RWPE2 (cell line): ENCODE results near the gene ANKRD16.
"Not testable (repeated sequence)": the region's sequence is repeated elsewhere in the genome, so short reads cannot be mapped to it uniquely, and the experiment has no call there.

Experiments
- ATAC-seq: fragments of 200-7000 bp; cut with Tn5 transposase; 3 replicates; pipeline ENCODE4 v1.9.1; 2021; ENCODE audit warnings: low read depth
- DNase-seq: peaks from one replicate; pipeline ENCODE4 v3.0.0-alpha.2; 2020; ENCODE audit warnings: low spot score
- H3K27ac ChIP-seq: fragments of 450-650 bp; 2 replicates; pipeline ENCODE4 v1.5.1; 2017; ENCODE audit warnings: mild to moderate bottlenecking; ENCODE audit not compliant: poor library complexity, severe bottlenecking
- H3K27me3 ChIP-seq: fragments of 250-450 bp; sonication (Bioruptor Pico); 2 replicates; pipeline ENCODE4 v1.5.1; 2021; ENCODE audit warnings: mild to moderate bottlenecking, moderate library complexity; ENCODE audit not compliant: insufficient read depth, poor library complexity, severe bottlenecking
- H3K36me3 ChIP-seq: fragments of 250-450 bp; sonication (Bioruptor Pico); 2 replicates; pipeline ENCODE4 v1.5.1; 2020; ENCODE audit warnings: low read depth, mild to moderate bottlenecking, moderate library complexity
- H3K4me1 ChIP-seq: fragments of 250-450 bp; sonication (Bioruptor Pico); 2 replicates; pipeline ENCODE4 v1.5.1; 2021; ENCODE audit warnings: mild to moderate bottlenecking, moderate library complexity; ENCODE audit not compliant: insufficient read depth, poor library complexity, severe bottlenecking
- H3K4me3 ChIP-seq: fragments of 250-450 bp; sonication (Bioruptor Pico); 2 replicates; pipeline ENCODE4 v1.5.1; 2021; ENCODE audit warnings: mild to moderate bottlenecking, moderate library complexity; ENCODE audit not compliant: severe bottlenecking
- H3K9me3 ChIP-seq: fragments of 250-450 bp; sonication (Bioruptor Pico); 2 replicates; pipeline ENCODE4 v1.5.1; 2021; ENCODE audit warnings: mild to moderate bottlenecking, moderate library complexity; ENCODE audit not compliant: severe bottlenecking
- CTCF ChIP-seq: fragments of 450-650 bp; IDR thresholded peaks from one replicate; pipeline ENCODE4 v1.5.1; 2017; ENCODE audit warnings: mild to moderate bottlenecking, moderate library complexity; ENCODE audit not compliant: poor library complexity, severe bottlenecking

The ANKRD16 gene

GRCh38 chr10:5827841-5828240 is 61.9 kb downstream of the ANKRD16 start:
- no peaks in the 10 kb centered on the region for H3K27me3 ChIP-seq
- ATAC-seq (no peak), DNase-seq (no peak)
- no peak for TF ChIP-seq CTCF
- H3K4me1 ChIP-seq = no peaks in the 10 kb centered on the region
- H3K9me3 ChIP-seq = no peaks in the 10 kb centered on the region
- H3K4me3 ChIP-seq = no peak overlapping the region
- no peak overlapping the region for H3K27ac ChIP-seq
- H3K36me3 ChIP-seq = no peaks in the 10 kb centered on the region

GRCh38 chr10:5826511-5826910 is 63.2 kb downstream of the ANKRD16 start:
- H3K27me3 ChIP-seq, DNase-seq, ATAC-seq, H3K4me1 ChIP-seq, H3K9me3 ChIP-seq, H3K36me3 ChIP-seq, H3K27ac ChIP-seq, H3K4me3 ChIP-seq: not testable (repeated sequence)

- DNase-seq = no peak
- Histone ChIP-seq H3K36me3 (no peaks in the 10 kb centered on the region), H3K9me3 (no peaks in the 10 kb centered on the region), H3K4me3 (no peak overlapping the region), H3K27ac (no peak overlapping the region), H3K4me1 (peaks cover 6% of the 10 kb centered on the region), H3K27me3 (no peaks in the 10 kb centered on the region)
- no peak for ATAC-seq
- no peak for TF ChIP-seq CTCF
Observed at GRCh38 chr10:5818894-5819293, 70.8 kb downstream of the ANKRD16 start.

GRCh38 chr10:5818048-5818331 is 71.7 kb downstream of the ANKRD16 start:
- Histone ChIP-seq H3K9me3 (no peaks in the 10 kb centered on the region), H3K4me3 (no peak overlapping the region), H3K4me1 (peaks cover 6% of the 10 kb centered on the region), H3K36me3 (no peaks in the 10 kb centered on the region), H3K27me3 (no peaks in the 10 kb centered on the region), H3K27ac (no peak overlapping the region)
- no peak for TF ChIP-seq CTCF
- DNase-seq (no peak), ATAC-seq (no peak)

- Histone ChIP-seq H3K27ac (no peak overlapping the region), H3K27me3 (no peaks in the 10 kb centered on the region), H3K9me3 (no peaks in the 10 kb centered on the region), H3K4me1 (peaks cover 6% of the 10 kb centered on the region), H3K36me3 (no peaks in the 10 kb centered on the region), H3K4me3 (no peak overlapping the region)
- no peak for TF ChIP-seq CTCF
- DNase-seq (no peak), ATAC-seq (no peak)
Observed at GRCh38 chr10:5817322-5818047, 72.2 kb downstream of the ANKRD16 start.
